Measurements from ENCODE around the gene CELF2.
"Not testable (repeated sequence)": the region's sequence is repeated elsewhere in the genome, so short reads cannot be mapped to it uniquely, and the experiment has no call there.

CELF2 gene

DNA sequence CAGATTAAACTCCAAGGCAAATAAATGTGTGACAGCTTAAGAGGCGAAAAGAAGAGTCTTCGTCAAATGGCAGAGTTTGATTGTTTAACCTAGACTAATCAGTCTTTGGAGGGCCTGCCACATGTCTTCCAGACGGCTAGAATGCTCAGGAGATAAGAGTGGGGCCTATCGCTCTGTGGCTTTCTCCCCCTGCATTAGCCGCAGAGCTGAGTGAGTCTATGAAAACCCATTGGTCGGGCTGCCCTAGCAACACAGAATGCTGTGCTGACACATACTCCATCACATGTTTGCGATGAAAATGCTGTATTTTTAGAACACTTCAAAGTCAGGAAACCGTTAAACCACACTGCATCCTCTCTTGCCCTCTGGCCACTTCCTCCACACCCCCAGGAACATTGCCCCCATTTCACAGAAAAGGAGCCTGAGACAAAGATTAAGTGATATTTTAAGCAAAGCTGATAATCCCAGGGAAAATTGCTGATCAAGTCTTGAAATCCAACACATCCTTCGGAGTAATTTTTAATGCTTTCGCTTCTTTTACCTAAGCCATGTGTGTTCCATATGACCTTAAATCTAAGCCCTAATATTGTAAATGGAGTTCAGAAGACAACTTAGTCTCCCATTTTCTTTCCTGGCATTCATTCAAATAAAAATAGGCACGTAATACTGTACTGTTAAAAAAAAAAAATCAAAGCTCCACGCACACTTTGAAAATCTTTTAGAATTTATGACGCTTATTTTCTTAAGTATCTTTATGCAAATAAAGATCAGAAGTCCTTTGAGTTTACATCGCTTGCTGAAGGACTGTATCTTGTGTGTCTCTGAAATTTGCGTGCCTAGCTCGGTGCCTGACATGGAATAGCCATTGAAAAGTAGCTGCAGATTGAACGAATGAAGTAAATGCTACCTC is 161.2 kb downstream of the CELF2 start:
- DNase-seq, result peak; percentile 86

DNA sequence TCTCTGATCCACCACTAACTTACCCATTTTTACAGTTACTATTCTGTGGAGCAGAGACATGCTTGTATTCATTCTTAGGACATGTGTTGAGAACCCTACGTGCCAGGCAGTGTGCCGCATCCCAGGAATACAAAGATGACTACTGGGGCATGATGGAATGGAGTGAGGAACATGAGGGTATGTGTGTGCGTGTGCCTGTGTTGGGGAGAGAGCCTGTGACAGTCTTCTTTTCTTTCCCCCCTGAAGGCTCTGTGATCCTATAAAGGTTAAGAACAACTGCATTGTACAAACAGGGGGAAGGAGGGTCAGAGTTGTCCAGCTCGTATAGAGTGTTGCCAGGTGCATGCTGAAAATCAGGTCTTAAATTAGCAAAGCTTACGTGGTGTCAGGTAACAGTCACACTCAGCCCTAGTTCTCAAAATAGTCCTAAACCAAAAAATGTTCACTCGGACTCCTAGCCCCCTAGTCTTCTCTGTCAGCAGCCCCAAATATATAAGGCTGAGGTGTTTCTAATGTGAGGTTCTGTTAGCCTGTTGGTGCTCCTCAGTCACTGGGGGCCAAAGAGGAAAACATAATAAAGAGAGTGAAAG is 161.9 kb downstream of the CELF2 start:
- no peak for DNase-seq

DNA sequence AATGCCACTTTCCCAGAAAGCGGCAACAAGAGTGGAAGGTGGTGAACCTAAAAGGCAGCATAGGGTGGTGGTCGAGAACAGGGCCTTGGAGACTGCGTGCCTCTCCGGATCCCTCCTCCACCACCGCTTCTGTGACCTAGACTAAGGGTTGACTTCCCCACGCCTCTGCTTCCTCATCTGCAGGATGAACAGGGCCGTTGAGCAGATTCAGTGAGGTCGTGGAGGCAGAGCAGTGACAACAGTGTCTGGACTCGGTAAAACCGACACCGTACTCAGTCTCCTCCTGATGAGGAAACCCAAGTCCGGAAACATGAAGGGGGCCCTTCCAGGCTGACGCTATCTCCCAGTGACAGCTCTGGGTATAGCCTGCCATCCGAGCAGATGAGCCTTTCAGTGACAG is 162.6 kb downstream of the CELF2 start:
- DNase-seq, result peak; percentile 71

DNA sequence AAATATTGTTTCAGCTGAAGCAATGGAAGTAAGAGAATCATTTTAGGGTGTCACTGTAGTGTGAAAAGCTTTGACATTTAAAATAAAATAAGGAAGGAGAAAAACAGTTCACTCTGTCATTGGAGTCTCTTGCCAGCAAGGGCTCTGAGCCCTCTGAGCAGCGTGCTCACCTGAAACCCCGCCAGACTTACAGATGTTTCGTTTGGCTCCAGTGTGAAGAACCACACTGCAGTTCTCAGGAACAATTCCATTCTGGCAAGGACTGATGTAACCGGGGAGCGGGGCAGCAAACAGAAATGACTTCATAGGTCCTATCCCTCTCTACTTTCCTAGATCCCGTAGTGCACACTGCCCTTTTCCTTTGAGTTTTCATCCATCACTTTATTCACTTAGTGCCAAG is 164.3 kb downstream of the CELF2 start:
- DNase-seq, result no peak

DNA sequence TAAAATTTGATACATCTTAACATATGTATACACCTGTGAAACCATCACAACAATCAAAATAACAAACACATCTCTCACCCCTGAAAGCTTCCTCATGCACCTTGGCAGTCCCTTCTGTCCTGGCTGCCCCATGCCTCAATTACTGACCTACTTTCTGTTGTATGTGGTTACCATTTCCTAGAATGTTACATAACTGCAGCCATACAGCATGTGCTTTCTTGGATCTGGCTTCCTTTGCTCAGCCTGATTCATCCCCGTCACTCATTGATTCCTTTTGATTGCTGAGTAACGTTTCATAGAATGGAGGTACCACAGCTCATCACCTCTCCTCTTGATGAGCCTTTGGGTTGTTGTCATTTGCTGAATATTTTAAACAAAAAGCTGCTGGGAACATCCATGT is 165.3 kb downstream of the CELF2 start:
- no peak for DNase-seq

DNA sequence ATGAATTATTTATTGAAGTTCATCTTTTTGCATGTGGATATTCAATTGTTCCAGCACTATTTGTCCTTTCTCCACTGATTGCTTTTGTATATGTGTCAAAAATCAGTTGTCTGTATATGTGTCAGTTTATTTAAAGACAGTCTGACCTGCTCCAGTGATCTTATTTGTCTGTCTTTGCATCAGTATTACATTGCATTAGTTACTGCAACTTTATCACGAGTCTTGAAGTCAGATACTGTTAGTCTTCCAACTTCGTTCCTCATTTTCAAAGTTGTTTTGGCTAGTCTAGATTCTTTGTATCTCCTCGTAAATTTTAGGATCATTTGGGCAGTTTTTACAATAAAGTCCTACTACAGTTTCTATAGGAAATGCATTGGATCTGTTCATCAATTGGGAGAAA is 166.4 kb downstream of the CELF2 start:
- no peak for DNase-seq

DNA sequence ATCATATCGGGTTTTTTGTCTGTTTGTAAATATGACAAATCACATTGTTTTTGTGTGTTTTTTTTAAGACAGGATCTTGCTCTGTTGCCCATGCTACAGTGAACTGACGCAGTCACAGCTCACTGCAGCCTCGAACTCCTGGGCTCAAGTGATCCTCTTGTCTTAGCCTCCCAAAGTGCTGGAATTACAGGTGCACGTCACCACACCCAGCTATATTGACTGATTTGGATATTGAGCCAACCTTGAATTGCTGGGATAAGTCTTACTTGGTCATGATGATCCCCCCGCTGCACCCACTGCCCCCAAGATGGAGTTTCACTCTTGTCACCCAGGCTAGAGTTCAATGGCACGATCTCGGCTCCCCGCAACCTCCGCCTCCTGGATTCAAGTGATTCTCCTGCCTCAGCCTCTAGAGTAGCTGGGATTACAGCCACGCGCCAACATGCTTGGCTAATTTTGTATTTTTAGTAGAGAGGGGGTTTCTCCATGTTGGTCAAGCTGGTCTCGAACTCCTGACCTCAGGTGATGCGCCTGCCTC is 167.5 kb downstream of the CELF2 start:
- not testable (repeated sequence) for DNase-seq

DNA sequence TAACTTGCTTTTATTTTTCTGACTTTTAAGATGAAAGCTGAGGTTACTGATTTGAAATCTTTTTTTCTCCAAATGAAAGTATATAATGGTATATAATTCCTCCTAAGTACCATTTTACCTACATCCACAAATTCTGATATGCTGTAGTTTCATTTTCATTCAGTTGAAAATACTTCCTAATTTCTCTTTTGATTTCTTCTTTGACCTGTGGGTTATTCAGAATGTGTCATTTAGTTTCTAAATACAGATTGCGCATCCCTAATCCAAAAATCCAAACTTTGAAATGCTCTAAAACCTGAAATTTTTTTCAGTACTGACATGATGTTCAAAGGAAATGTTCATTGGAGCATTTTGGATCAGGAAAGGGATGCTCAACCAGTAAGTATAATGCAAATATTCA is 168.7 kb downstream of the CELF2 start:
- no peak for DNase-seq

DNA sequence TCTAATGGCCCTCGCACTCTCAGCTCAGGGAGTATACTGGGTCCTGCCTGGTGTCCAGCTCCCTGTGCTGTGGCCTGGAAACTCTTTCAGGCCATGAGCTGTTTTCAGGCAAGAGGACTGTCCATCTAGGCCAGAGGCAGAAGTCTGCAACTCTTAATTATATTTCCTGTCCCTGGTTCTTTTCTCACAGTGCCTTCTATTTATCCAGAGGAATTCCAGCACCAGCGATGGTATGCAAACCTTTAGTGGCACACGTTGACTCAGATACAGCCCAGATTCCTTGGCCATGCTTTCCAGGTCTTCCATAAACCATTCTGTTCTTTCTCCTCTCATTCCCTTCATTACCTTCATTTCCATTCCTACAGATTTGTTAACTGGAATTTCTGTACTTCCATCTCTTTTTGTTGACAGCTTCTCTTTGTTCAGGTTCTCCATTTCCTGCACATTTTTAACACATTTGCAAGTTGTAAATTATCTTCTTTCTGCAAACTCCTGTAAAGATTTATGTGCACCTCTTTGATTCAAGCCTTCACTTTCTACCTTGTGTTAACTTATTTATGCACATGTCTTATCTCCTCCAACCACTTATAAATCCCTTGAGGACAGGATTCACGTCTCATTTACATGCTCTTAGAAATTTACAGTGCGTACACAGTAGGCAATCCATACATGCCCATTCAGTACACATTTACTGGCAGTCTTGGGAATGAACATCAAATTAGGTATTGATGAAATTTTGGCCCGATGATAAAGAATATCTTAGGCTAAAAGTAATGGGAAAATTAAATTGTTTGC is 172.1 kb downstream of the CELF2 start:
- DNase-seq, result no peak

DNA sequence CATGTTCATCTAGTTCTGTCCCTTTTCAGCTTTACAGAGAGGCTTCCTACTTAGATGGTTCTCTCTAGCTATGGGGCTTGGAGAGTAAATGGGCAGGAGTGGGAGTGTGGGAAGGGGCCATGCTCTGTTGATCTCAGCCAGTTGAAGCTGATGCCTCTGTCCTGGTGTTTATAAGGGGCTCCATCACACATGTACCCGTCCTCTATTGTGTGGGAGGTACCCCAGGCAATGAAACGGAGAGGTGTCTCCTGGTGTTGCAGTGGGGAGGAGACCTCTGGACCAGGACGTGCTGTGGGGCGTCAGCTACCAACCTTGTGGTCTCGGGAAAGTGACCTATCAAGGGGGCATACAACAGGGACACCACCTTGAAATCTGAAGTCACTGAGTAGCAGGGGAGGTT is 173.5 kb downstream of the CELF2 start:
- DNase-seq, result no peak

DNA sequence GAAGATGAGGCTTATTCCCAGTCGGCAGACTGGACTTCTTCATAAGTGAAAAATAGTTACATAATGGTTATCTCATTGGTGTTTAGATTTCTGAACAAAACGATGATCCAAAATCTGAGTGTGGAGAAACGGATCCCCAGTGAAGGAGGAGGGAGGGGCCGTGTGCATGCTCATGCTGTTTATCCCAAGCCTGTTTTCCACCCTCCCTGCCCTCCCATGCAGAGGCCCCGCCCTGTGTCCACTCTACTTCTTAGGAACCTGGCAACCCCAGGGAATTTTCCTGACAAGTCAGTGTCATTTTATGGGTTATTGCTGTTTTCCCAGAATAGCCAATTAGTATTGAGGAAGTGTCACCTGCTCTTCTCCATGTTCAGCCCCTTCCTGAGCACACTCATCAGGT is 174.0 kb downstream of the CELF2 start:
- DNase-seq, result no peak

DNA sequence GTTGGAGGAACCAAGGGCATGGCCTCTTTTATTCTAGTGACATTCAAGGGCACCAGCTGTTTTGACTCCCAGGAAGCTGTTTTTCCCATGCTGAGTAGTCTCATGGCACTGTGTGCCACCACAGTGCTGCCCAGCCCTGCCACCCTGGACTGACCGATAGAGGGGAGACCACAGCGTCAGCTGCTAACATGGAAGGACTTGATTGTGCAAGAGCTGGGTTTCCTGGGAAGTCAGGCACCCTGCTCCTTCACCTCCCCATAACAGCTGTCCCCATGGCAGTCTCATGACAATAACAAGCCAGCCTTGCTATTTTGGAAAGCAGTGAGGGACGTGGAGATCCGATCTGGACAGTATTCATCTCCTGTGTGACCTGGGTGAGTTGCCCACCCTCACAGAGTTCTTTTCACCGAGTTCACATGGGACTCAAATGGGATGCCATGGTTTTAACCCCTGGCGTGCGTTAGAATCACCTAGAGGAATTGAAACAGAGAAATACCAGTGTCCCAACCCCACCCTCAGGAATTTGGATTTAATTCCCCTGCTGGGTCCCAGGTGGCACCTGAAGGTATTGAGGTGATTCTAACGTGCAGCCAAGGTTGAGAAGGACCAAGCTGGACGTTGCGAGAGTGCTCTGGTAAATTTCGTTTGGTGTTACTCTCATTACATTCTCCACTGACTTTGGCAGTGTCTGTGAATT is 174.8 kb downstream of the CELF2 start:
- DNase-seq, result no peak

DNA sequence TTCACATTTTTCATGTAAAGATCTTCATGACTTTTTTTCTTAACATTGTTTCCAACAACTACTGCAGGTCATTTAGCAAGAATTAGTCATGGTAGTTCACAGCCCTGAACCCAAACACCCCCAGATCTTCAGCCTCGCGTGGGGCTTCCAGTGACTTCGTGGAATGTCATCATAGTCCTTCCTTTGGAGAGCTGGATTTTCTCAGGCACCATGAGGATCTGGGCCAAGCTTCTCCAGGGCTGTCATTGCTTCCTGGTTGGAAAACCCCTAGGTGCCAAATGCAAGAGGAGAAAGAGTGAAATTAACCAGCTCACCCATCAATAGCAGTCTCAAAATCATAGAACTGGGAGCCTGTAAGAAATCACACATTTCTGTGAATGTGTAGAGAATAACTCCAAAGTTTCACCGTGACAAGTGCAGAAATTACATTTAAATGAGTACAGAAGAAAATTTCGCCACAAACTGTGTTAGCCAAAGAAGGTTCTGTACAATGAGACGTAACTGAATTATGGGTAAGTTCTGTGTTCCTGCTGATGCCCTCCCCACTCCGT is 175.4 kb downstream of the CELF2 start:
- DNase-seq, result no peak

DNA sequence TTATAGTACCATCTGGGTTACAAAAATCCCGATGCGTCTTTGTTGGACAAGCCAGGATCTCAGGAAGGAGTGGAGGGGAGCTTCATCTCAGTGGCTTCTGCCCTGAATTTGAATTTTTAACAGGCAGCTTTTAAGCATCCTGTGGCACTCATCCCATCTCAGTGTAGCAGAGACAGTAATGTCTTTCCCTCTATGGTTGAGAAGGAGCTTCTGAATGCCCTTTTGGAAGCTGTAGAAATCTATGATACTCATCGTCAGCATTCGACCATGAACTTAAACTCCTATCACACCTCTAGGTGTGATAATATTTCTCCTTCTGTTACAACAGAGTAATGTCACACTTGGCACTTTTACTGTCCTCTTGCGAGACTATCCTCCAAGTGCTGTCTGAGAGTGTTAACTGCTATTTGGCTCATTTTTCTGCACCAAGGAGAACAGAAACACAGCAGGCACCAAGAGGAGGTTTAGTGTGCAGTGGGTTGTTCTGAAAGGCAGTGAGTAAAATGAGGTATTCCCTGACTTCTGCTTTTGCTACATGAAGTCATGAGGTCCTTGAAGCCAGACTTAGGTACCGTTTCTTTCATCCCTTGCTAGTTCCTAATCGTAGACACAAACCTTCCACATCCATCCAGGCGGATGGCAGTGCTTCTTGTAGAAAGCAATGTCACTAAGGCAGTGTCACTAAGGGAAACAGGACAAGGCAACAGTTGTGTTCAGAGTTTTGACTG is 177.4 kb downstream of the CELF2 start:
- DNase-seq, result no peak

DNA sequence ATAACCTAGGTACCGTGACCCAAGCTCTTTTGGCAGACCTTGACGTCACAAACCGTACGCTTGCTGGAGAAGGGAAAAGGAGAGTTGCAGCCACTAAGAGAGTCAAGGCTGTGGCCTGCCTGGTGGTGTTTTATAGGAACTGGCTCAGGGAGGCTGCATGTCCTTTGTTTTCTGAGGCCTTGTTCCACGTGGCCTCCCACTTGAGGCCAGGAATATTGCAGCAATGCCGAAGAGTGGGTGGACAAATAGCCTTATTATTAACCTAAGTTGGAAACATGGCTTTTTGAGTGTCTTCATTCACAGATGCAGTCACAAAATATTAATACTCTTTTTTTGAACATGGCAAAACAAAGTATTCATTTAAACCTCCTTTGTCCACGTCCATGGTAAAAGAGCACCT is 178.0 kb downstream of the CELF2 start:
- no peak for DNase-seq

DNA sequence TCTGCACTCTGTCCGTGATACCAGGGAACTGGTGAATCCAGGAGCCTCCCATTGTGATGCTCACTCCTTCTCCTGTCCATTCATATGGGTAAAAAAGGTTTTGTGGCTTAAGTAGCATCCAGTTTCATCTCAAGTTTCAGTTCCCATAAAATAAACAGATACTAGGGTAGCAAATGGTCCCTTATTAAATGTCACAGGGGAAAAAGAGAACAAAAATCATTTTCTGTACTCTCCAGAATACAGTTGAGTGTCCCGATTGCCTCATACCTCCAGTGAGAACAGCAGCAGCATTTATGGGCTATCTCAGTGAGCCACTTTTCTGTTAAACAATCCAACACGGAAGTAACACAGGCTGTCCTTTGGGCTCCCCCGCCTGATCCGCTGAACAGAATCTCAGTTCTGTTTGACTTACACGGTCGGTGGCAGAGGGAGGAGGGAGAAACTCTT is 179.6 kb downstream of the CELF2 start:
- no peak for DNase-seq

DNA sequence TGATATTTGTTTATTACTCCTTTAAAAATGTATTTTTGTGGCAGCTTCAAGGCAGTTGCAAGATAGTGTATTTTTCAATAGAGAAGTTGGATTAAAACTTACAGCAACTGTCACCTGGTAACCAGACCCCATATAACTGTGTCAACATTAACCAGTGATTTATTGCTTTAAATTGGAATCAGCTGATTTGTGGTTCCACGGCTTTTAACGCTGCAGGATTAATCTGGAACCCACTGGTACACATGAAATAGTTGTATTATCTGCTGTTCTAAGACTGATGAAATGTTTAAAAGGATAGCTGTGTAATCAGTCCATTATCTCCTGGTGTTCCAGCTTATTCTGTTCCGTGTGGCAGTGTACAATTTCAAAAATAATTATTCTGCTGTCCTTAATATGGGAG is 180.2 kb downstream of the CELF2 start:
- no peak for DNase-seq

DNA sequence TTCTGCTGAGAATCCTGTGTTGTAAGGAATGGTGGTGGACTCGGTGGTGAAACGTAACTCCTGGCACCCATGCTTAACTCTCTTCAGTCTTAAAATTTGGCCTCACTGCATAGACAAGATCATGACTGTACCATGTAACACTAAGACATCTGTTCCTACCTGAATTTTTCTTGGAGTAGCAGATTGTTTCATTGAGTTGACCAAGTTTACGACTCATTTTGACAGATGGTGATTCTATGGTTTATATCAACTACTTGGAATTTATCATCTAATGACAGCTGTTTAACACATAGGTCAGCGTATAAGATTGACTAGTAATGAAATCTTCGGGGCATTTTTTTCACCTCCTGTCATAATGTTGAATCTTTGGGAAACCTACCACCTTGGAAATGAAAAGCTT is 184.2 kb downstream of the CELF2 start:
- DNase-seq, result no peak

DNA sequence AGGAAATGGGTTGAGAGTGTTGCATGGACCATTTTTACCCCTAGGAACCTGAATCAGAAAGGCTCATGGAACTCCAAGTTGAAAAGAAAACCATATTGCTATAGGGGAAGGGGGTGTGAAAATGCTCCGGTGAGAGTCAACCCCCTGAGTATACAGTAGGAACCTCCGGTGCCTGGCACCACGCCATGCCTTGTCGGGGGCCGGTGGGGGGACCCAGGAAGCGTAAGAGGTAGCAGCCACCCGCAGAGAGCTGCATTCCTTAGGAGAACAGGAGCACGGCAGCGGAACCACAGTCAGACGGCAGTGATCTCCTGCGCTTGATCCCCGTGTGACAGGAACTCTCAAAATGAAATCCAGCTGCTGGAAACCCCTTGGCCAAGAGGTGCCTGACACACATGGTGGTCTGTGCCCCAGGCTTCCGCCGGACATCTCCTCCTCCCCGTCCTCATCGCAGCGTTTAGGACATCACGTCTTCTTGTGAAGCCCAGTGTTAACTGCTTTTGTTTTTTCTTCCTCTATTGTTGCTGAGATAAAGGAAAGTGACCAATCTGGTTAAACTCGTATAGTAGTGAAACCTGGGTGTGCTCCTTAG is 186.8 kb downstream of the CELF2 start:
- DNase-seq, result no peak

DNA sequence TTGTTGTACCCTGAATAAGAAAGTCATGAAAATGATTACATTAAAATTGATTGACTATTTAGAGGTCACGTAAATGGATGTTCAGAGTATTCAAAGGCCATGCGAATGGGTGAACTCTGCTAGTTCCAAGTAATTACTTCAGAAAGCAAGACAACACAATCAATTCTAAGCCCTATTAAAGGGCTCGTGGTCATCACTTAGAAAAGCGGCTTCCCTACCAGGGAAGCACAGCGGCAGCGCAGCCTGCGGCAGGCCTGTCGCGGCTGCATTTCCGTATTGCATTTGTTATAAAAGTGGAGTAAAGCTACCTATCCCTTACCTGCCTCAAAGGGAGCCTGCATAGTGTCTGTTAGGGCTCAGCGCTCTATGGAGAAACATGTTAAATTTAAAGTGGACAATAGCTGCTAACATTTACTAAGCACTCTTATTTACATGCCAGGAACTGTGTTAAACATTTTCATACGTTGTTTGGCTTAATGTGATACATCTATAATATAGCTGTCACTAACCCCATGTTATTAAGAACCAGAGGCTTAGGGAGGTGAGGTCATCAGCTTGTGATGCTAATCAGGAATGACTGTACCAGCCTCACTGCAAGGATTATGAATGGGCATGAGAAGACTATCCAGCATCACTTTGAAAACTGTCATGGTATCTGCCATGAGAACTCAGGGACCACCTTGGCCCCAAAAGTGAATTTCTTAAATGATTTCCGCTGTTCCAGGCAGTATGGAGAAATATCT is 187.5 kb downstream of the CELF2 start:
- peak; percentile 48 for DNase-seq

Data from stimulated activated CD4-positive, alpha-beta T cell treated with anti-CD3 and anti-CD28 coated beads, Interleukin-15, amount 100 ng/mL, for 24 hours (primary cell).